ENCODE data around the gene PRPSAP2.

Gene PRPSAP2

GRCh38 chr17:18962494-18962815 lies 104.5 kb downstream of the PRPSAP2 start:
- DNase-seq (ENCODE audit: low read depth in 2 of 2): no peak

GRCh38 chr17:18963126-18964017 lies 105.4 kb downstream of the PRPSAP2 start:
- no peak for DNase-seq (ENCODE audit: low read depth in 2 of 2)

- no peak for DNase-seq (ENCODE audit: low read depth in 2 of 2)
Measured at GRCh38 chr17:18964018-18964351, 106.1 kb downstream of the PRPSAP2 start.

- no peak for DNase-seq (ENCODE audit: low read depth in 2 of 2)
Measured at GRCh38 chr17:18964550-18964949, 106.6 kb downstream of the PRPSAP2 start.

- no peak for DNase-seq (ENCODE audit: low read depth in 2 of 2)
Measured at GRCh38 chr17:18965530-18966236, 107.8 kb downstream of the PRPSAP2 start.

GRCh38 chr17:18966831-18967624 lies 109.1 kb downstream of the PRPSAP2 start:
- DNase-seq (ENCODE audit: low read depth in 2 of 2): no peak

- DNase-seq (ENCODE audit: low read depth in 2 of 2): no peak
Measured at GRCh38 chr17:18967916-18968315, 110.0 kb downstream of the PRPSAP2 start.

GRCh38 chr17:18968345-18968744 lies 110.4 kb downstream of the PRPSAP2 start:
- DNase-seq (ENCODE audit: low read depth in 2 of 2): no peak

GRCh38 chr17:18968945-18969887 lies 111.3 kb downstream of the PRPSAP2 start:
- DNase-seq (ENCODE audit: low read depth in 2 of 2): no peak

- DNase-seq (ENCODE audit: low read depth in 2 of 2): no peak
Measured at GRCh38 chr17:18970582-18971480, 112.9 kb downstream of the PRPSAP2 start.

GRCh38 chr17:18971801-18972200 lies 113.9 kb downstream of the PRPSAP2 start:
- DNase-seq (ENCODE audit: low read depth in 2 of 2): no peak

GRCh38 chr17:18974407-18975149 lies 116.6 kb downstream of the PRPSAP2 start:
- no peak for DNase-seq (ENCODE audit: low read depth in 2 of 2)

- no peak for DNase-seq (ENCODE audit: low read depth in 2 of 2)
Measured at GRCh38 chr17:18975597-18975996, 117.7 kb downstream of the PRPSAP2 start.

- no peak for DNase-seq (ENCODE audit: low read depth in 2 of 2)
Measured at GRCh38 chr17:18976201-18976600, 118.3 kb downstream of the PRPSAP2 start.

GRCh38 chr17:18977021-18977420 lies 119.1 kb downstream of the PRPSAP2 start:
- no peak for DNase-seq (ENCODE audit: low read depth in 2 of 2)

GRCh38 chr17:18977646-18978045 lies 119.7 kb downstream of the PRPSAP2 start:
- DNase-seq (ENCODE audit: low read depth in 2 of 2): no peak

- DNase-seq (ENCODE audit: low read depth in 2 of 2): no peak
Measured at GRCh38 chr17:18978050-18978449, 120.1 kb downstream of the PRPSAP2 start.

GRCh38 chr17:18978655-18979054 lies 120.7 kb downstream of the PRPSAP2 start:
- DNase-seq (ENCODE audit: low read depth in 2 of 2): no peak

Data from stimulated activated CD8-positive, alpha-beta memory T cell treated with anti-CD3 and anti-CD28 coated beads, Interleukin-7, amount 100 ng/mL, for 4 hours (primary cell).